ENCODE data around the gene ZDHHC18.

ZDHHC18 gene

DNA sequence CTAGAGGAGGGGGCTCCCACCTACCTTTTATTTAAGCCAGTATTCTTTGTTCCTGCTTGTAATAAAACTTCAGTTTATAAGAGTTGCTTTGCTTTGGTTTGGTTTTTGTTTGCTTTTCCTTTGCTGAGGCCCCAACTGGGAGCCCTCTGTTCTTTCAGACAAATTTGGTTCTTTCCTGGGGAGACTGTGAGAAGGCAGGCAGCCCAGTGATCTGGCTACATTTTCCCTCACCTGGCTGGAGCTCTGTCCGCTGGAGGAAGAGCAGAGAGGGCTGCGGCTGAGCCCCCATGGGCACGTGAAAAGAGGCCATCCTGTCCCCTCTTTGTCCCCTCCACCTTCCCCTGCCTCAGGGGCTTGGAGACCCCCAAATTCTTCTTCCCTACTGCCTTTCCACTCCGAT lies 29.1 kb downstream of the ZDHHC18 start:
- TF ChIP-seq, protein P1, sequence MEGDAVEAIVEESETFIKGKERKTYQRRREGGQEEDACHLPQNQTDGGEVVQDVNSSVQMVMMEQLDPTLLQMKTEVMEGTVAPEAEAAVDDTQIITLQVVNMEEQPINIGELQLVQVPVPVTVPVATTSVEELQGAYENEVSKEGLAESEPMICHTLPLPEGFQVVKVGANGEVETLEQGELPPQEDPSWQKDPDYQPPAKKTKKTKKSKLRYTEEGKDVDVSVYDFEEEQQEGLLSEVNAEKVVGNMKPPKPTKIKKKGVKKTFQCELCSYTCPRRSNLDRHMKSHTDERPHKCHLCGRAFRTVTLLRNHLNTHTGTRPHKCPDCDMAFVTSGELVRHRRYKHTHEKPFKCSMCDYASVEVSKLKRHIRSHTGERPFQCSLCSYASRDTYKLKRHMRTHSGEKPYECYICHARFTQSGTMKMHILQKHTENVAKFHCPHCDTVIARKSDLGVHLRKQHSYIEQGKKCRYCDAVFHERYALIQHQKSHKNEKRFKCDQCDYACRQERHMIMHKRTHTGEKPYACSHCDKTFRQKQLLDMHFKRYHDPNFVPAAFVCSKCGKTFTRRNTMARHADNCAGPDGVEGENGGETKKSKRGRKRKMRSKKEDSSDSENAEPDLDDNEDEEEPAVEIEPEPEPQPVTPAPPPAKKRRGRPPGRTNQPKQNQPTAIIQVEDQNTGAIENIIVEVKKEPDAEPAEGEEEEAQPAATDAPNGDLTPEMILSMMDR (IDR thresholded peaks at IDR 0.05), result no peak
- Histone ChIP-seq H3K27ac (no peak overlapping the region), H3K4me3 (no peak overlapping the region)
- DNase-seq (ENCODE audit: low spot score), result no peak

DNA sequence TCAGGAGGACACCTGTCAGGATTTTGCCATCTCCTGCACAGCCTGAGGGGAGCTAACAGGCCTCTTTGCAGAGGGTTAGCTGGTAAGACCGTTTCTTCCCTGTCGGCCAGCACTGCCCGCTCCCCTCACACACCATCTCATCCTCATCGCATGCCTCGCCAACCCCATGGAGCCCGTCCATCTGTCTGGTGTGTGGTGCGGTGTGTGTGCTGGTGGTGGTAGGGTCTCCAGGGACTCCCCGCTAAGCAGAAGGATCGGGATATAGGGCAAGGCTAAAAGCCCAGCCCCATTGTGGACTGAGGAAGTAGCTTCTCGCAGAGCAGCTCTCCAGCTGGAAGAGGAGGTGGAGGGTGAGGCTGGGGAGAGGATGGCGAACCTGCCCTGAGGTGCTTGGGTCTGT lies 29.7 kb downstream of the ZDHHC18 start:
- Histone ChIP-seq H3K4me3 (no peak overlapping the region), H3K27ac (no peak overlapping the region)
- DNase-seq (ENCODE audit: low spot score), result no peak
- TF ChIP-seq, protein P1 (IDR thresholded peaks at IDR 0.05), result no peak

DNA sequence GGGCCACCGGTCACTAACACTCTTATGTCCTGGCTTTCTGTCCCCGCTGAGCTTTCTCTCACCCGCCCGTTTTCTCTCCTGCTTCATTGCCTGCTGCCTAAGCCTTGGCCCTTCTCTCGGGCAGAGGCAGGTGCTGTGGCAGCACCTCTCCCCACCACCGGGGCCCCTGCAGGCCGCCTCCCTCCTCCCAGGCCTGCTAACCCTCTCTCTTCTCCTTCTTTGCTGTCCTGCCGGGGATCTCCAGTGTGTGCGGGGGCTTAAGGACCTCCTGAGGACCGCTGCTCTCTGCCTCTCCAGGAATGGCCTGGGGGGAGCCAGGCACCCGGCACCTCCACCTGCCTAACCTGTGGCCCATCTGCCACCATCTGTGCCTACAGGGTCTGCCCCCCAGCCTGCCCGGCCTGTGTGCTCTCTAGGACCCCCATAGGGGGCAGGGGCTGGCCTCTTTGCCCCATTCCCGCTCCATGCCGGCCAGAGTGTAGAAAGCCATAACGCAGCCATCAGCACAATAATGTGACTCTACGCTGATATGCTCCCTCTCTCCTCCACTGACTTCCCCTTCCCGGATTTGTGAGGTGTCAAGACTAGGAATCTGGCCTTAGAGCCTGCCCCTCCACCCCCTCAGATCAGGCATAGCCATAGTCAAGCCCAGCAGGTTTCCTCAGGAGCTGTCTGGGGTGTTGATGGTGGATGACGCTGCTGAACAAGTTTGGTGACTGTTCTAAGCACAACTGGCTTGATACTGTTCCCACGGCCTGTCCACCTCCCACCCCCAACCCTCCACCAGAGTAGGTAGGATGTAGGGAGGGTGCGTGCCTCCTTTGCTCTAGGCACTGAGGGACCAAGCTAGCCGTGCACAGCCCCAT lies 30.3 kb downstream of the ZDHHC18 start:
- Histone ChIP-seq H3K27ac (no peak overlapping the region), H3K4me3 (no peak overlapping the region)
- no peak for DNase-seq (ENCODE audit: low spot score)
- TF ChIP-seq, protein P1 (IDR thresholded peaks at IDR 0.05), result no peak

DNA sequence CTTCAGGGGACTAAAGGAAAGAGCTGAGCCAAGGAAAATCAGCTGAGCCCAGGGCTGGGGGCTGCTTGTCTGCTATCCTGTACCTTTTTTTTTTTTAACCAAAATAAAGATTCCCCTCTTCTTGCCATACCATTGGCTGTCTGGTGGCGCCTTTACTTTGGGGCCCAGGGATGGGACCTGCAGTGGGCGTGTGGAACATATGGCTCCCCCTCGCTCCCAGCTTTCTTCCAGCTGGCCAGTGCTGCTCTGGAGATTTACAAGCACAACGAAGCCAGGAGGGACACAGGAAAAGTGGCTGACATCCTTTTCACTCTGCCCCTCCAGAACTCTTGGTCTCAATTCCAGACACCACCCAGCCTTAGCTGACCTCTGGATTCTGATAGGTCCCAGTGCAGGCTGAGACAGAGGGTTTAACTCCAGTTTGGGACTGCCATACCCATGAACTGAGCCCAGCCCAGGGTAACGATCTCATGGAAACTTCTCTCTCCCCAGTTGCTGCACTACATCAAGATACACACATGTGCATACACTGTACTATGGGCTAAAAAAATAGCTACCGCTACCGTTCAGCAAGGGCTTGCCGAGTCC lies 31.1 kb downstream of the ZDHHC18 start:
- DNase-seq (ENCODE audit: low spot score), result no peak
- no peak overlapping the region for H3K27ac ChIP-seq
- TF ChIP-seq, protein P1 (IDR thresholded peaks at IDR 0.05), result no peak
- no peak overlapping the region for H3K4me3 ChIP-seq

DNA sequence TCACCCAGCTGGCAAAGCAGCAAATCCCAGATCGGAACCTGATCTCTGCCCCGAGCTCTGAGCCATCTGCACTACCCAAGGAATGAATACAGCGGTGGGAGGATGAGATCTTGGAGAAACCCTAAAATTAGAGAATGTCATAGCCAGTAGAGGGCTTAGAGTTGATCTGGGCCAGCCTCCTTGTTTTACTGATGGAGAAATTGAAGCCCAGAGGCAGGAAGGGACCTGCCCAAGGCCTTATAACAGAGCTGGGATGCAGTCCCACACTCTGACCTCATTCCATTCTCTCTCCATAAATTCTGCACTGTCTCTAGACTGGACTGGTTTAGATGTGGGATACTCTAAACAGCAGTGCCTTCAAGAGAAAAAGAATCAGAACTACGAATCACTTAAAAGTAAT lies 31.7 kb downstream of the ZDHHC18 start:
- H3K27ac ChIP-seq, result no peak overlapping the region
- no peak for DNase-seq (ENCODE audit: low spot score)
- no peak overlapping the region for H3K4me3 ChIP-seq
- TF ChIP-seq, protein P1 (IDR thresholded peaks at IDR 0.05), result no peak

DNA sequence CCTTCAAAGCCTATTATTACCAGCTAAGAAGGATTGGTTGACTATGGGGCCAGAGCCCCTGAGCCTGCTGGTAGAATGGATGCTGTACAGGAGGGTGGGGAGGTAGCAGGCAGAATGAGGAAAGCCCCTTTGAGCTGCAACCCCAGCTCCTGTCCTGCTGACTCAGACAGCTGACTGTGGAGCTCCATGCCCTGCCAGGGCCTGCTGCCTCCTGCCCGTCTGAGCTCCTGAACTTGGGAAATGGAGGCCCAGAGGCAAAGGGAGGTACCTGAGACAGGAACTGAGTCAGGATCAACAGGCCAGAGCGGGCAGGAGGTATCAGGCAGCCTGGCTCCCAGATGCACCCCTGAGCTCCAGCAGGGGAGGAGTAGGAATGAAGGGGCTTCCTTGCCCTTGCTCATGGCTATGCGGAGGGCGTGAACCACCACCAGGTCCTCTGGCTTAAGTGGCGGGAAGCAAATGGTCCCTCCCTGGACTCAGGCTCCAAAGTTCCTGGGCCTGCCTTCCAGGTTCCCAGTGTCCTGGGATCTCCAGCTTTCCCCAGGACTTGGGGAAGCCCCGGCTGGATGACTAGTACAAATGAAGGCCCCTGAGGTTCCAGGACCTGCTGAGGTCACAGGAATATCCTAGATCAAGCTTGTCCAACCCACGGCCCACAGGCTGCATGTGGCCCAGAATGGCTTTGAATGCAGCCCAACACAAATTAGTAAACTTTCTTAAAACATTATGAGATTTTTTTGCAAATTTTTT lies 32.6 kb downstream of the ZDHHC18 start:
- no peak for DNase-seq (ENCODE audit: low spot score)
- H3K27ac ChIP-seq, result no peak overlapping the region
- TF ChIP-seq, protein P1 (IDR thresholded peaks at IDR 0.05), result no peak
- H3K4me3 ChIP-seq, result no peak overlapping the region

Measured in coronary artery (tissue), 2 donors.